Testis (tissue), 3 donors: ENCODE measurements around the gene SLC9A9. TPM values are rescaled to one million over a fixed set of nuclear protein-coding genes. Genes with fewer than 3 reads are reported as not detected.

Experiments
- DNase-seq: peaks from one replicate; pipeline ENCODE4 v3.0.0-alpha.2; 2019
- H3K27ac ChIP-seq, 2 donors: fragments of 200-600 bp; sonication (generic); one replicate each; pipeline ENCODE4 v1.5.1; 2019
- H3K27me3 ChIP-seq: fragments of 200-600 bp; sonication (generic); one replicate; pipeline ENCODE4 v1.5.1; 2019
- H3K36me3 ChIP-seq: fragments of 200-600 bp; sonication (generic); one replicate; pipeline ENCODE4 v1.5.1; 2017; ENCODE audit warnings: low read depth; ENCODE audit errors: missing control alignments
- H3K4me1 ChIP-seq: fragments of 200-600 bp; sonication (generic); one replicate; pipeline ENCODE4 v1.5.1; 2019
- H3K4me3 ChIP-seq, 2 donors: fragments of 200-600 bp; sonication (generic); one replicate each; pipeline ENCODE4 v1.5.1; 2017 to 2019
- H3K9me3 ChIP-seq: fragments of 200-600 bp; sonication (generic); one replicate; pipeline ENCODE4 v1.5.1; 2017
- POLR2A ChIP-seq: fragments of 450-650 bp; IDR thresholded peaks from one replicate; pipeline ENCODE4 v1.6.1; 2017; ENCODE audit warnings: antibody characterized with exemption, mild to moderate bottlenecking, moderate library complexity
- WGBS, 2 donors: methylation state at CpG; one replicate each; pipeline ENCODE4 v1.1.5; 2018; 5-methylcytosine and 5-hydroxymethylcytosine counted together
- intact Hi-C: fragments of 100-400 bp; cut with DNase I; formaldehyde crosslinking; loops from one replicate; pipeline ENCODE4 v1.15.1; 2023; ENCODE audit warnings: low total_unique reads
- polyA plus RNA-seq: library from polyadenylated mRNA; stranded (reverse); fragments of 350-450 nt; fragmentation: Illumina TruSeq; extraction: RNeasy Lipid Tissue Mini Kit (QIAGEN cat#74804); gene quantifications from one replicate; pipeline ENCODE4 v1.2.3, GENCODE V29; 2014; ENCODE audit warnings: low read depth, low replicate concordance; ENCODE audit not compliant: insufficient read depth
- total RNA-seq, 2 donors: library from RNA; depleted of rRNA; stranded (reverse); fragments of >200 nt; gene quantifications; one replicate each; pipeline ENCODE4 v1.2.3, GENCODE V29; 2016
- TF ChIP-seq, protein P1 (sequence below), 3 experiments: fragments of 450-650 bp in 2 of 3; fragments of 200-600 bp in 1 of 3; sonication (generic) in 1 of 3; IDR thresholded peaks; one replicate each; pipeline ENCODE4 v1.5.1; 2016 to 2019; ENCODE audit warnings: antibody characterized with exemption in 3 of 3, mild to moderate bottlenecking in 2 of 3, moderate library complexity in 1 of 3

SLC9A9 gene
- total and polyA plus RNA-seq, 3 donors from 2014 or later, result 2.7 to 6.6 (median 4.3) TPM

- Histone ChIP-seq H3K4me1 (no peaks in the 10 kb centered on the region), H3K36me3 (no peaks in the 10 kb centered on the region), H3K27ac (no peak overlapping the region), H3K9me3 (no peaks in the 10 kb centered on the region), H3K4me3 (no peak overlapping the region), H3K27me3 (no peaks in the 10 kb centered on the region)
- DNase-seq, result no peak
- TF ChIP-seq, protein P1, sequence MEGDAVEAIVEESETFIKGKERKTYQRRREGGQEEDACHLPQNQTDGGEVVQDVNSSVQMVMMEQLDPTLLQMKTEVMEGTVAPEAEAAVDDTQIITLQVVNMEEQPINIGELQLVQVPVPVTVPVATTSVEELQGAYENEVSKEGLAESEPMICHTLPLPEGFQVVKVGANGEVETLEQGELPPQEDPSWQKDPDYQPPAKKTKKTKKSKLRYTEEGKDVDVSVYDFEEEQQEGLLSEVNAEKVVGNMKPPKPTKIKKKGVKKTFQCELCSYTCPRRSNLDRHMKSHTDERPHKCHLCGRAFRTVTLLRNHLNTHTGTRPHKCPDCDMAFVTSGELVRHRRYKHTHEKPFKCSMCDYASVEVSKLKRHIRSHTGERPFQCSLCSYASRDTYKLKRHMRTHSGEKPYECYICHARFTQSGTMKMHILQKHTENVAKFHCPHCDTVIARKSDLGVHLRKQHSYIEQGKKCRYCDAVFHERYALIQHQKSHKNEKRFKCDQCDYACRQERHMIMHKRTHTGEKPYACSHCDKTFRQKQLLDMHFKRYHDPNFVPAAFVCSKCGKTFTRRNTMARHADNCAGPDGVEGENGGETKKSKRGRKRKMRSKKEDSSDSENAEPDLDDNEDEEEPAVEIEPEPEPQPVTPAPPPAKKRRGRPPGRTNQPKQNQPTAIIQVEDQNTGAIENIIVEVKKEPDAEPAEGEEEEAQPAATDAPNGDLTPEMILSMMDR (IDR thresholded peaks at IDR 0.05), result no peak
- TF ChIP-seq POLR2A, result no peak
- 89 to 93% methylated on average over 2 of the region's 2 CpGs for WGBS, 2 donors
- intact Hi-C loops, result no loop called here
Observed at GRCh38 chr3:143888846-143889245, 40.6 kb upstream of the SLC9A9 start.

- TF ChIP-seq POLR2A, result no peak
- TF ChIP-seq, protein P1 (IDR thresholded peaks at IDR 0.05), result no peak
- WGBS, 2 donors, result 57 to 64% methylated on average over 2 of the region's 2 CpGs
- no peak for DNase-seq
- H3K4me1 ChIP-seq, result no peaks in the 10 kb centered on the region
- H3K4me3 ChIP-seq, result no peak overlapping the region
- intact Hi-C loops, result no loop called here
- no peaks in the 10 kb centered on the region for H3K27me3 ChIP-seq
- H3K36me3 ChIP-seq, result no peaks in the 10 kb centered on the region
- no peak overlapping the region for H3K27ac ChIP-seq
- H3K9me3 ChIP-seq, result no peaks in the 10 kb centered on the region
Observed at GRCh38 chr3:143888166-143888565, 39.9 kb upstream of the SLC9A9 start.

- intact Hi-C loops, result no loop called here
- H3K4me1 ChIP-seq, result no peaks in the 10 kb centered on the region
- no peak overlapping the region for H3K4me3 ChIP-seq
- H3K27ac ChIP-seq, result no peak overlapping the region
- WGBS, 2 donors, result 100% methylated on average over 1 of the region's 1 CpG
- TF ChIP-seq, protein P1 (IDR thresholded peaks at IDR 0.05), result peak; percentile 6 to 56 (median 37)
- TF ChIP-seq POLR2A, result no peak
- no peaks in the 10 kb centered on the region for H3K27me3 ChIP-seq
- DNase-seq, result peak; percentile 43
- no peaks in the 10 kb centered on the region for H3K9me3 ChIP-seq
- no peaks in the 10 kb centered on the region for H3K36me3 ChIP-seq
Observed at GRCh38 chr3:143885780-143886427, 37.6 kb upstream of the SLC9A9 start.

GRCh38 chr3:143884861-143885260, 36.6 kb upstream of the SLC9A9 start:
- TF ChIP-seq, protein P1 (IDR thresholded peaks at IDR 0.05), result no peak
- TF ChIP-seq POLR2A, result no peak
- no peak overlapping the region for H3K4me3 ChIP-seq
- H3K27me3 ChIP-seq, result no peaks in the 10 kb centered on the region
- WGBS, 2 donors, result 75% methylated on average over 3 of the region's 3 CpGs
- no peak for DNase-seq
- no peaks in the 10 kb centered on the region for H3K9me3 ChIP-seq
- intact Hi-C loops, result no loop called here
- H3K36me3 ChIP-seq, result no peaks in the 10 kb centered on the region
- no peaks in the 10 kb centered on the region for H3K4me1 ChIP-seq
- no peak overlapping the region for H3K27ac ChIP-seq

GRCh38 chr3:143883151-143883550, 34.9 kb upstream of the SLC9A9 start:
- H3K4me3 ChIP-seq, result no peak overlapping the region
- H3K27ac ChIP-seq, result no peak overlapping the region
- H3K4me1 ChIP-seq, result no peaks in the 10 kb centered on the region
- intact Hi-C loops, result no loop called here
- H3K36me3 ChIP-seq, result no peaks in the 10 kb centered on the region
- TF ChIP-seq, protein P1 (IDR thresholded peaks at IDR 0.05), result no peak
- no peak for TF ChIP-seq POLR2A
- DNase-seq, result no peak
- no peaks in the 10 kb centered on the region for H3K27me3 ChIP-seq
- WGBS, 2 donors, result 78 to 81% methylated on average over 3 of the region's 3 CpGs
- no peaks in the 10 kb centered on the region for H3K9me3 ChIP-seq
